Common myeloid progenitor, CD34-positive (primary cell): ENCODE data around the gene PLEKHG4B.

ENCODE experiments used
- CTCF ChIA-PET: fragments of 350-600 bp; sonication (Branson Sonifier 250); formaldehyde crosslinking; loops from one replicate; lab custom pipeline; 2021; ENCODE audit warnings: antibody characterized with exemption; lab: Charles Lee
- POLR2A ChIA-PET: fragments of 350-600 bp; sonication (Branson Sonifier 250); formaldehyde crosslinking; loops from one replicate; lab custom pipeline; 2021; ENCODE audit warnings: antibody characterized with exemption; lab: Charles Lee
- DNase-seq, 3 donors: peaks; one replicate each; pipeline versions ENCODE4 v3.0.0 to v3.0.0-alpha.2; 2013
- H3K27ac ChIP-seq, 2 experiments: 1 replicate in 1 of 2; 2 replicates in 1 of 2; pipeline ENCODE4 v1.7.0; 2013; ENCODE audit warnings: inconsistent platforms in 2 of 2, low read length in 2 of 2, mild to moderate bottlenecking in 2 of 2, low read depth in 1 of 2, moderate library complexity in 1 of 2; ENCODE audit not compliant: severe bottlenecking in 2 of 2, insufficient read depth in 1 of 2, poor library complexity in 1 of 2
- H3K27me3 ChIP-seq, 5 experiments: replicated peaks in 2 of 5; 1 replicate in 3 of 5; 2 replicates in 2 of 5; pipeline versions ENCODE4 v1.6.1 to v1.7.0; 2013; ENCODE audit warnings: low read length in 4 of 5, mild to moderate bottlenecking in 2 of 5, moderate library complexity in 2 of 5, inconsistent platforms in 1 of 5; ENCODE audit not compliant: insufficient read depth in 5 of 5, control insufficient read depth in 4 of 5
- H3K36me3 ChIP-seq, 4 experiments: 1 replicate in 2 of 4; 2 replicates in 2 of 4; pipeline versions ENCODE4 v1.6.1 to v1.7.0; 2013; ENCODE audit warnings: low read length in 3 of 4, control low read depth in 1 of 4, mild to moderate bottlenecking in 1 of 4; ENCODE audit not compliant: control insufficient read depth in 4 of 4, insufficient read depth in 4 of 4
- H3K4me1 ChIP-seq, 4 experiments: 1 replicate in 3 of 4; 2 replicates in 1 of 4; pipeline versions ENCODE4 v1.6.1 to v1.7.1; 2013; ENCODE audit warnings: low read length in 3 of 4, mild to moderate bottlenecking in 3 of 4, control low read depth in 1 of 4, inconsistent platforms in 1 of 4, moderate library complexity in 1 of 4; ENCODE audit not compliant: control insufficient read depth in 4 of 4, insufficient read depth in 4 of 4; ENCODE audit errors: control extremely low read depth in 1 of 4
- H3K4me3 ChIP-seq, 7 experiments: 1 replicate in 4 of 7; 2 replicates in 3 of 7; pipeline versions ENCODE4 v1.5.1 to v1.7.0; 2013; ENCODE audit warnings: mild to moderate bottlenecking in 7 of 7, low read length in 6 of 7, moderate library complexity in 6 of 7, inconsistent platforms in 2 of 7, low read depth in 2 of 7, control low read depth in 1 of 7; ENCODE audit not compliant: insufficient read depth in 4 of 7, control insufficient read depth in 1 of 7; ENCODE audit errors: extremely low read depth in 1 of 7
- H3K9me3 ChIP-seq, 5 experiments: 1 replicate in 4 of 5; 2 replicates in 1 of 5; pipeline versions ENCODE4 v1.6.1 to v1.7.1; 2013; ENCODE audit warnings: low read length in 4 of 5, mild to moderate bottlenecking in 2 of 5, inconsistent platforms in 1 of 5, low read depth in 1 of 5, moderate library complexity in 1 of 5; ENCODE audit not compliant: control insufficient read depth in 4 of 5, insufficient read depth in 2 of 5; ENCODE audit errors: control extremely low read depth in 1 of 5
- WGBS: methylation state at CpG from one replicate; pipeline ENCODE4 v1.1.5; 2013; ENCODE audit not compliant: insufficient coverage; 5-methylcytosine and 5-hydroxymethylcytosine counted together

Gene PLEKHG4B

GRCh38 chr5:160173-160510 lies 68.2 kb downstream of the PLEKHG4B start:
- DNase-seq, result no peak
- H3K27ac ChIP-seq, result no peak overlapping the region
- no peak overlapping the region for H3K4me3 ChIP-seq
- H3K27me3 ChIP-seq, result peaks cover 0 to 15% (median 5%) of the 10 kb centered on the region in 5 experiments
- H3K4me1 ChIP-seq, result peaks cover 0 to 21% (median 19%) of the 10 kb centered on the region in 4 experiments
- 98% methylated on average over 14 of the region's 14 CpGs for WGBS
- CTCF ChIA-PET, result interaction anchor here (1.8 to 2.0 kb wide), 2 partner anchors 28 to 56 kb away, joined by 4 to 6 read pairs; no protein-coding TSS in a partner anchor
- H3K9me3 ChIP-seq, result no peaks in the 10 kb centered on the region
- POLR2A ChIA-PET, result no interaction called here
- peaks cover 0 to 9% (median 0%) of the 10 kb centered on the region in 4 experiments for H3K36me3 ChIP-seq

DNA sequence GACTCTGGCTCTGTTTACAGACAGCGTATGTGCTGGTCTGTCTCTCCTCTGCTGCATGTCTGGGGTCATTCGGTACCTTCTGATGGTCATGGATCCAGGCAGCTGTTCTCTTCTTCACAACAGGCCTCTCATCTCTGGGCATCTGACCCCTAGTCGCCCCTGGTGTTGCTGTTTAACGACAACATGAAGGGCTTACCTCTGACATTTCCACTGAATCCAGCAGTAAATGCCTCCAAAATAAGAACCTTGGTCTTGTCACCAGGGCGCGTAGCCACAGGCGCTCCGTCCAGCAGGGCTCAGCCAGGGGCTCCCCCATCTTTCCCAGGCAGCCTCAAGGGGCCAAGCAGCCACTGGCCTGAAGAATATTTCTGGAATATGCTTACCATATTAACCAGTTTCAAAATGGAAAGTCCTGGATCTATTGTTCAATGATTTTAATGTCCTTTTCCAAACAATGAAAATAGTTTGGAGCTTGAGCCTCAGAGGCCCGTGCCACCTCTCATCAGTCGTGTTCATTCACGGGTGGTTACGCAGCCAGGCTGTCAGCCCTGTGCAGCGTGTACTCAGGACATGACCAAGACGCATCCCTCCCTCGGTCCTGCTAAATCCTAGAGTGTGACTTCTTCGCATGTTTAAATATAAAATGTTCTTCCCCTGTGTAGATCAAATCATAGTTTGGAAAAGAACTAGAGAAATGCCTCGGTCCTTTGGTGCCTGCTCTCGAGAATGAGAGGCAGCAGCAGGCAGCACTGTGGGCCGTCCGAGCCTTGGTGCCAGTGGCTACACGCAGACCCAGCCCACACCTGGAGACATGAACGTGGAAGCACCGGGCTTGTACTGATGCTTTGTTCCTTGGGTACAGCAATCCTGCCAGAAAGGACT lies 69.2 kb downstream of the PLEKHG4B start:
- POLR2A ChIA-PET, result no interaction called here
- CTCF ChIA-PET, result interaction anchor here (2.0 kb wide), 1 partner anchor 27 kb away, joined by 6 read pairs; no protein-coding TSS in a partner anchor
- Histone ChIP-seq H3K4me3 (no peak overlapping the region), H3K27me3 (peaks cover 0 to 15% (median 5%) of the 10 kb centered on the region in 5 experiments), H3K4me1 (peaks cover 0 to 21% (median 19%) of the 10 kb centered on the region in 4 experiments), H3K27ac (no peak overlapping the region), H3K36me3 (peaks cover 0 to 2% (median 0%) of the 10 kb centered on the region in 4 experiments), H3K9me3 (no peaks in the 10 kb centered on the region)
- DNase-seq, result no peak
- WGBS, result 98% methylated on average over 22 of the region's 23 CpGs

GRCh38 chr5:161803-162110 lies 69.8 kb downstream of the PLEKHG4B start:
- H3K4me3 ChIP-seq, result no peak overlapping the region
- no peak for DNase-seq
- CTCF ChIA-PET, result no interaction called here
- POLR2A ChIA-PET, result no interaction called here
- no peaks in the 10 kb centered on the region for H3K9me3 ChIP-seq
- WGBS, result 98% methylated on average over 17 of the region's 17 CpGs
- H3K27ac ChIP-seq, result no peak overlapping the region
- H3K36me3 ChIP-seq, result peaks cover 0 to 2% (median 0%) of the 10 kb centered on the region in 4 experiments
- peaks cover 0 to 21% (median 19%) of the 10 kb centered on the region in 4 experiments for H3K4me1 ChIP-seq
- H3K27me3 ChIP-seq, result peaks cover 0 to 15% (median 5%) of the 10 kb centered on the region in 5 experiments

DNA sequence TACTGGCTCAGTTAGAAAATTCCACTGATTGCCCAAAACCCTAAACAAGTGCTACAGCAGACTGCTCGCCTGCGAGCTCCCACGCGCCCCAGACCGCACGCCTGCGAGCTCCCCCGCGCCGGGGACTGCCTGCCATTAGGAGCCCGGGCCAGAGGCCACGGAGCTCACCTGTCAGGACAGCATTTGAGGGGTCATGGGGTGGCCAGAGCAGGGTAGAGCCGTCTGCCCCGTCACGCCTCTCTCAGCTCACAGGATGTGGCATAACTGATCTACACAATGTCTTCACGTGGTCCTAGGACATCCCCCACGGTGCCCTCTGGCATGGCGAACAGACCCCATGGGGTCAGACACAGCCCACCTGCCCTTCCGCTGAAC lies 70.2 kb downstream of the PLEKHG4B start:
- Histone ChIP-seq H3K4me3 (no peak overlapping the region), H3K9me3 (no peaks in the 10 kb centered on the region), H3K36me3 (no peaks in the 10 kb centered on the region), H3K27ac (no peak overlapping the region), H3K4me1 (peaks cover 0 to 21% (median 19%) of the 10 kb centered on the region in 4 experiments), H3K27me3 (peaks cover 0 to 12% (median 5%) of the 10 kb centered on the region in 5 experiments)
- WGBS, result 87% methylated on average over 14 of the region's 19 CpGs
- CTCF ChIA-PET, result no interaction called here
- no peak for DNase-seq
- POLR2A ChIA-PET, result no interaction called here

DNA sequence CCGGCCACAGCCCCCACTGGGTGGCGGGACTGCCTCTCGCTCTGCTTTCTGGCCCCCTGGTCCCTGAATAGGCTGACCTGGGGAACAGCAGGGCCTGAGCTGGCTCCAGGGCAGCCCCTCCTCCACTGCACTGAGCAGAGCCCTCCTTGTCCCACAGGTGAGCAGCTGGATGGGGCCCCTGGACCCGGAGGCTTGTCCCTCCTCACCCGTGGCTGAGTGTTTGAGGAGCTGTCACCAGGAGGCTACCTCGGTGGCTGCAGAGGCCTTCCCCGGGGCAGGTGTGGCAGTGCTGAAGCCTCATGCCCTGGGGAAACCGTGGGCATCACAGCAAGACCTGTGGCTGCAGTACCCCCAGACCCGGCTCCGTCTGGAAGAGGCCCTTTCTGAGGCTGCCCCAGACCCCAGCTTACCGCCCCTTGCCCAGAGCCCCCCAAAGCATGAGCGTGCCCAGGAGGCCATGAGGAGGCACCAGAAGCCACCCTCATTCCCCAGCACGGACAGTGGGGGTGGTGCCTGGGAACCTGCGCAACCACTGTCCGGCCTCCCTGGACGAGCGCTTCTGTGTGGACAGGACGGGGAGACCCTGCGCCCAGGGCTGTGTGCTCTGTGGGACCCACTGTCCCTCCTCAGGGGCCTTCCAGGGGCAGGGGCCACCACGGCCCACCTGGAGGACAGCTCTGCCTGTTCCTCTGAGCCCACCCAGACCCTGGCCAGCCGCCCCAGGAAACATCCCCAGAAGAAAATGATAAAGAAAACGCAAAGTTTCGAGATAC lies 70.8 kb downstream of the PLEKHG4B start:
- H3K4me1 ChIP-seq, result peaks cover 0 to 21% (median 19%) of the 10 kb centered on the region in 4 experiments
- H3K27me3 ChIP-seq, result peaks cover 0 to 10% (median 5%) of the 10 kb centered on the region in 5 experiments
- no peak for DNase-seq
- POLR2A ChIA-PET, result no interaction called here
- CTCF ChIA-PET, result no interaction called here
- 96% methylated on average over 21 of the region's 23 CpGs for WGBS
- no peak overlapping the region for H3K4me3 ChIP-seq
- H3K27ac ChIP-seq, result no peak overlapping the region
- H3K36me3 ChIP-seq, result no peaks in the 10 kb centered on the region
- H3K9me3 ChIP-seq, result no peaks in the 10 kb centered on the region

- Histone ChIP-seq H3K27ac (no peak overlapping the region), H3K4me3 (no peak overlapping the region), H3K9me3 (no peaks in the 10 kb centered on the region), H3K27me3 (peaks cover 0 to 10% (median 5%) of the 10 kb centered on the region in 5 experiments), H3K4me1 (peaks cover 0 to 20% (median 18%) of the 10 kb centered on the region in 4 experiments), H3K36me3 (no peaks in the 10 kb centered on the region)
- no peak for DNase-seq
- POLR2A ChIA-PET, result no interaction called here
- 98% methylated on average over 7 of the region's 7 CpGs for WGBS
- CTCF ChIA-PET, result no interaction called here
These were observed 71.3 kb downstream of the PLEKHG4B start for GRCh38 chr5:163338-163620.

- no peaks in the 10 kb centered on the region for H3K9me3 ChIP-seq
- peaks cover 0 to 15% (median 14%) of the 10 kb centered on the region in 4 experiments for H3K4me1 ChIP-seq
- H3K36me3 ChIP-seq, result no peaks in the 10 kb centered on the region
- H3K4me3 ChIP-seq, result no peak overlapping the region
- H3K27me3 ChIP-seq, result peaks cover 0 to 10% (median 5%) of the 10 kb centered on the region in 5 experiments
- CTCF ChIA-PET, result no interaction called here
- H3K27ac ChIP-seq, result no peak overlapping the region
- DNase-seq, result no peak
- POLR2A ChIA-PET, result no interaction called here
- 90% methylated on average over 10 of the region's 13 CpGs for WGBS
These were observed 71.9 kb downstream of the PLEKHG4B start for GRCh38 chr5:163841-164240.
